NCI-H146 treated with DMSO at 0.1 percent for 48 hours (cell line): ENCODE measurements around the gene AREG.
"Not testable (repeated sequence)": the region's sequence is repeated elsewhere in the genome, so short reads cannot be mapped to it uniquely, and the experiment has no call there.

Source experiments
- DNase-seq: peaks from one replicate; lab custom pipeline; 2025; ENCODE audit not compliant: unreplicated experiment; lab: John Stamatoyannopoulos, UW

The AREG gene

DNA sequence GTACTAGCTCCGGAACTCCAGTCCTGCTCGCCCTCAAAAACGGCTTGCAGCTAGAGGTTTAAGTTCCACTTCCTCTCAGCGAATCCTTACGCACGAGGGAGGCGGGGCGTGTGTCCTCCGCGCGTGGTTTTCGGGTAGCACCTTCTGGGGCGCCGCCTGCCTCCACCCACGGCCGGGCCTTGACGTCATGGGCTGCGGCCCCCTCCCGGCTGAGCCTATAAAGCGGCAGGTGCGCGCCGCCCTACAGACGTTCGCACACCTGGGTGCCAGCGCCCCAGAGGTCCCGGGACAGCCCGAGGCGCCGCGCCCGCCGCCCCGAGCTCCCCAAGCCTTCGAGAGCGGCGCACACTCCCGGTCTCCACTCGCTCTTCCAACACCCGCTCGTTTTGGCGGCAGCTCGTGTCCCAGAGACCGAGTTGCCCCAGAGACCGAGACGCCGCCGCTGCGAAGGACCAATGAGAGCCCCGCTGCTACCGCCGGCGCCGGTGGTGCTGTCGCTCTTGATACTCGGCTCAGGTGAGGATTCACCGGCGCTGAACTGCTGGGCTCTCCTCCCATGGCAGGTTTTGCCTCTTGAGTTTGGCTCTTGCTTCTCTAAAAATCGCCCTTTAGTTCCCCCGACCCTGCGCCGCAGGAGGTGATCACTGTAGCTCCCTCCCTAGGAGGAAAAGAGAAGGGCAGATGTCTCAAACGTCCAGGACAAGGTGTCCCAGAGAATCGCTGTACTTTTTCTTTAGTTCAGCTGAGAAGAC lies at the start of gene AREG:
TSS of gene AREG (plus strand) at position 246 of the 752 bp plus-strand sequence. CDS start at position 456, 210 bp downstream.
- no peak for DNase-seq

- no peak for DNase-seq
Measured at GRCh38 chr4:74395633-74396032, 49.3 kb upstream of the AREG start.

DNA sequence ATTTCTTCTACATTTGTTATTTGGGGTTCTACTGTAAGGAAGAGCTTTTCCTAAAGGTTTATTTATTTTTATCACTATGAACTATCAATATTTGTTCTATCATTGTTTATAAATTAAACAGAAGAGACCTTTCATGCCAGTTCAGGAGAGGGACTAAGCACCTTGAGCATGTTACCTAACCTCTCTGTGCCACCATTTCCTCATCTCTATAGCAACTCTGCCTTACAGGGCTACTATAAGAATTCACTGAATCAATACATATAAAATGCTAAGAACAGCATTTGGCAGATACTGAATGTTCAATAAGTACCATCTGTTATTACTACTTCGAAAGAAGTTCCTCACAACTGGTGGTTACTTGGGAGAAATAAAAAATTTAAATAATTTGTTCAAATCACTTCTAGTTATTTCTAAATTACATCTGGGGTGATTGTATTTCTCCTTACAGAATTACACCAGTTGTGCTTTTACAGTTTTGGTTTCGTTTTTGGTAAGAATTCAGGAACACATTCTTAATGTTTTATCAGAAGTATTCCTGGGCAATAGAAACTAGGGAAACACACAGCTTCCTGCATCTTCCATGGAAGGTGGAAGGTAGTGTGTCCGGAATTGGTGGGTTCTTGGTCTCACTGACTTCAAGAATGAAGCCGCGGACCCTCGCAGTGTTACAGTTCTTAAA lies 47.0 kb upstream of the AREG start:
- DNase-seq: no peak

- DNase-seq: not testable (repeated sequence)
Measured at GRCh38 chr4:74398894-74399589, 45.9 kb upstream of the AREG start.

DNA sequence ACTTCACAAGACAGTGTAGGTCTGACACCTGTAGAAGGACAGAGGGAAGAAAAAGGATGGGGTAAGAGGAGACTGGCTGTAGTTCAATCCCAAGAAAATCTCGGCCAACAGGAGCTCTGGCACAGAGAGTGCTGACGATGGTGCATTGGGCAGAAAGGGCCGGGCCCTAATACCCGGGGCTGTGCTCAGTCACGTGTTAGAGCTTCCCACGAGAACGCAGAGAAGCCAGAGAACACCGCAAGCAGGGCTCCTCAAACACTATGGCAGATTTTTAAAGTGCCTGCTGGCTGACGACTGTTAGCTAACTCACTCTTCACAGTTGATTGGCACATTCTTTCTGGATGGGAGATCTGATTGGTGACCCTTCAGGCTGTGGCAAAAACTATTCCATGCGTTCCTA lies 44.5 kb upstream of the AREG start:
- DNase-seq: no peak

- DNase-seq: no peak
Measured at GRCh38 chr4:74402692-74403456, 42.1 kb upstream of the AREG start.

DNA sequence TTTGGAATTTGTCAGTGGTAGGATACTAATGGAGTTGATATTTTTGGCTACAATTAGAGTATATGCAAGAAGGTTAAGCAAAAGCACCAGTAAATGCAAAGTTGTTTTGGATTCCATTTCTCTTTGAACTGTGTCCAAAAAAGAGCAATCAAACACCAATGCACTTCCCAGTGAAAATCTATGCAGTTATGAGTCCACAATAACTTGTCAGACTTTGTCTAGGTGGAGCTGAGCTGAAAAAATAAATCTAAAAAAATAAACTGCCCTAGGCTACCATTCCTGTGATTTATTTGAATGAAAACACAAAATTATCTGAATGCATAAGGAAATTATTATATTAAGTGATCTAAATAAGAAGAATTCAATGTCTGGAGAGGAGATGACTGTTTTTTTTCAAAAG lies 37.0 kb upstream of the AREG start:
- DNase-seq: no peak

GRCh38 chr4:74408639-74409038 lies 36.3 kb upstream of the AREG start:
- no peak for DNase-seq

- DNase-seq: no peak
Measured at GRCh38 chr4:74410272-74410671, 34.7 kb upstream of the AREG start.

DNA sequence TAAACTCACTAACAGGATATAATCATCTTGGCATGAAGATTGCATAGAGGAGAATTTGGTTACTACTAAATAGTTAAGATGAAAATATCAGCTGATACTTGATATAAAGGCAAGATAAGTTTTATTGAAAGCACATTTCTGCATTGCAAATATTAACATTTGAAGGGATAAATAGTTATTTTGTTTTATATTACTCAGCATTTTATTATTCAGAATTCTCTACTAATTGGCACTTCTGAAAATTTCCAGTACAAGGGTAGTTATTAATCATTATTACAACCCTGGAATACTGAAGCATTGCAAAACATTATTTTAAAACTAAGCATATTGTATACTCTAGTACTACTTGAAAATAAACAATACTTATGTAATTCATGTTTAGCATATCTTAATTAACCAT lies 32.7 kb upstream of the AREG start:
- no peak for DNase-seq

GRCh38 chr4:74413265-74413664 lies 31.7 kb upstream of the AREG start:
- DNase-seq: no peak

DNA sequence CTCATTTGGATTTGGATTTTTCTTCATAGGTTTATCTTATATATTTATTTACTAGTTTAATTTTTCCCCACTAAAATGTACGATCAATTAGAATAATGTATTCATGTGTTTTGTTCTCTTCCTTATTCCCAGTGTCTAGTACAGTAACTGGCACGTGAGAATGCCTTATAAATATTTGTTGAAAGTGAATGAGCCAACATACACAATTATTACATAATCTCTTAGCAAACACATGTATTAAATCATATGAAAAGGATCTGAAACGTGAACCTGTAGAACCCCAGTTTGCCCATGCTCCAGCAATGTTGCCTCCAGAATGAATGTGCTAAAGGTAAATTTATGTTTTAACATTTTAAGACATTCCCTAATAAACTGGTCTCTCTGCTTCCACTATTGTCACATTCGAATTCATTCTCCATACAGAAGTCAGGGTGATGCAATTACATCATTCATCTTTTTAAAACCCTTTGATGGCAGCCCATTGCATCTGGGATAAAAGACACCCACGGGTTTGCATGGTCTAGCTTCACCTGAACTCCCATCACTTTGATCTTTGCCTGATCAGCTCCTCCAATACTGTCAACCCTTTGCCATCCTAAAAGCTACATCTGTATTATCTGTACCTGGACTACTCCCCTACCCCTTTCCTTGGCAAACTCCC lies 30.7 kb upstream of the AREG start:
- DNase-seq: no peak

GRCh38 chr4:74415602-74416300 lies 29.2 kb upstream of the AREG start:
- no peak for DNase-seq

- DNase-seq: no peak
Measured at GRCh38 chr4:74418063-74418670, 26.8 kb upstream of the AREG start.

DNA sequence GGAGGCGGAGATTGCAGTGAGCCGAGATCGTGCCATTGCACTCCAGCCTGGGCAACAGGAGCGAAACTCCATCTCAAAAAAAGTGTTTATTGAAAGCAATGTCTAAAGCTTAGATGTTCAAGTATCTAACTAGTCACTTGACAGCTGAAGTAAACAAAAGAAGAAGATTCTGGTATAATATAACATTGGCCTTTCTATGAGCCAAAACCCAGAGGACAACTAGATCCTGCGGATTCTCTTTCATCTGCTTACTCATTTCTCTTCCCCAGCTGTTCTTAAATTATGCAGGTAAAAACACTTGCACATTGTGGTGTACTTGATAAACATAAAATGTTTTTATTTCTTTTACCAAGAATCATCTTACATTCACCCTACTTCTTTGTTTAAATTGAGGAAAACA lies 24.1 kb upstream of the AREG start:
- no peak for DNase-seq

DNA sequence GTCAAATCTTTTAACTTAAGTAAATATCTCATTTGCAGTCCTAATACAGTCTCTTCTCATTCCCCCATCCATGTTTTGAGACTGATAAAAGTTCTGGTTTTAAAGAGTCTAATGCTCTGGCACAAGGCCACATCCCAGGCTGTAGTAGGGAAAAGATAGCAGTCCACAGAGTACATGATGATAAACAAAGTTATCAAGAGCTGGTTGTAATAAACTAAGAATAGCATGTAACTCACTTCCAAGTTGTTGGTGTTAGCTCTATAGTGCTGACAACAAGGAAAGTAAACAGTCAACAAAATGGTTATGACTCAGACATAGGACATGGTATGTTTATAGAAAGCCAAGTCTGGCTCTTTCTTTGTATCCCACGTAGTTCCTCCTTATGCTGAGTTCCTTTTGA lies 21.8 kb upstream of the AREG start:
- DNase-seq: no peak

DNA sequence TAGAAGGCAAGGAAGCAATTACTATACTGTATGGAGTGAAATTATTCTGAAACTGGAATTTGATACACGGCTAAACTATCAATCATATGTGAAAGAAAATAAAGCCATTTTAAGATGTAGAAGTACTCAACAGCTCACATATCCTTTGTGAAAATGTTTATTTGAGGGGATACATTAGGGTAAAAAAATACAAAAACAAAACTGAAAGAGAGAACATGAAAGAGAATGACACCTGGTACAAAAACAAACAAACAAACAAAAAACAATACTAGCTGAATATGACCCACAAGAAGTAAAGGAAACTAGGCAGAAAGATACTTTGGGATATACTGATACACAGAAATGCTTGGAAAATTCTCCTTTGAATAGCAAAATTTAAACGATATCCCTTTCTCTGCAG lies 20.8 kb upstream of the AREG start:
- DNase-seq: no peak

DNA sequence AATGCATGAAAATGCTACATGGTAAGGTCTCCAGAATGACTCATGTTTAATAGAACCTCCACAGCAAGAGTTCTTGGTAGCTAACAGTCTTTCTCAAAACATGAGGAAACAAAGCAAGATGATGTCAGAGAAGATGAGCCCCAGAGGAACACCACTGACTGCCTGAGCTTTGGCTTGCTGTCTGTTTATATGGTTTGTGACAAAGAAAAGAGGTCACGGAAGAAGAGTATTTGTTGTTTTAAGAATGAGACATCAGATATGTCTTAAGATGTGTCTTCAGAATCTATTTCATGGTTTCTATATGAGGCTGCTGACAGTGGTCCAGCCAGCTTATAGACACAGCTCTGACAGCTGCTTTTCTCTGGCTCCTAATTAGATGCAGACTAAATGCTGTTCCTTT lies 18.8 kb upstream of the AREG start:
- DNase-seq: no peak

DNA sequence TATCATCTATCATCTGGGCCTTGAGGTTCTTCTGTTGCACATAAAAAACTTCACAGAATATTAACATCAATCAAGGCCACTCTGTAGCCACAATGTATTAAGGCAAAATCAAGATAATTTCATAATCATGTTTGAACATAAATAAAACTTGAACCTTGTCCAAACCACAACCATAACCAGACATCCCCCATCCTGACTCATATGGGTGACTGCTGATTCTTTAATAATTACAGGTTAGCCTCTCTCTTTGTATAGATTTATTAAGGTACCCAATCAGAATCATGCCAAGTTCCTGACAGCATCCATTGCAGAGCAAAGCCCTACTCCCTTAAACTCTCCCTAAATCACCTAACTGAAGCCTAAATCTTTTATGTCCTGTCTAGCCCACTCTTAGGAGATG lies 16.7 kb upstream of the AREG start:
- no peak for DNase-seq
